Measurements from ENCODE around the gene TDRD12.
A peak's percentile ranks its signal among the peaks of the same experiment; 100 is the strongest.

The TDRD12 gene

GRCh38 chr19:32674153-32674930 is 45.2 kb upstream of the TDRD12 start:
- TF ChIP-seq CTCF (IDR thresholded peaks at IDR 0.05; ENCODE audit: low read depth, low read length): no peak
- DNase-seq: no peak
- H3K9me3 ChIP-seq (ENCODE audit: severe bottlenecking): no peaks in the 10 kb centered on the region
- H3K27ac ChIP-seq: no peak overlapping the region
- peak overlapping the region; percentile 64 for H3K4me3 ChIP-seq (ENCODE audit: low read depth, low read length)
- no peaks in the 10 kb centered on the region for H3K36me3 ChIP-seq
- H3K27me3 ChIP-seq (ENCODE audit: insufficient read depth, low read depth, severe bottlenecking): peaks cover 16% of the 10 kb centered on the region

GRCh38 chr19:32674931-32675719 is 44.4 kb upstream of the TDRD12 start, which contains the start of gene ANKRD27:
TSS of gene ANKRD27 (minus strand) at chr19:32675180. CDS start at chr19:32659015, 16,165 bp downstream.
- H3K36me3 ChIP-seq: no peaks in the 10 kb centered on the region
- no peak for TF ChIP-seq CTCF (IDR thresholded peaks at IDR 0.05; ENCODE audit: low read depth, low read length)
- no peak within 1 kb of the TSS for H3K27ac ChIP-seq
- DNase-seq: peak; percentile 97
- peaks cover 16% of the 10 kb centered on the region for H3K27me3 ChIP-seq (ENCODE audit: insufficient read depth, low read depth, severe bottlenecking)
- peak within 1 kb of the TSS; percentile 64 for H3K4me3 ChIP-seq (ENCODE audit: low read depth, low read length)
- no peaks in the 10 kb centered on the region for H3K9me3 ChIP-seq (ENCODE audit: severe bottlenecking)

- Histone ChIP-seq H3K27me3 (ENCODE audit: insufficient read depth, low read depth, severe bottlenecking) (peaks cover 16% of the 10 kb centered on the region), H3K4me3 (ENCODE audit: low read depth, low read length) (peak within 1 kb of the TSS; percentile 64), H3K36me3 (no peaks in the 10 kb centered on the region), H3K27ac (no peak within 1 kb of the TSS), H3K9me3 (ENCODE audit: severe bottlenecking) (no peaks in the 10 kb centered on the region)
- DNase-seq: peak; percentile 73
- no peak for TF ChIP-seq CTCF (IDR thresholded peaks at IDR 0.05; ENCODE audit: low read depth, low read length)
These were observed 43.8 kb upstream of the TDRD12 start, which contains the start of gene RGS9BP for GRCh38 chr19:32675720-32676185. TSS of gene RGS9BP (plus strand) at chr19:32675848. CDS start at chr19:32676264, 416 bp downstream.

- Histone ChIP-seq H3K4me3 (ENCODE audit: low read depth, low read length) (peak overlapping the region; percentile 64), H3K36me3 (no peaks in the 10 kb centered on the region), H3K9me3 (ENCODE audit: severe bottlenecking) (no peaks in the 10 kb centered on the region), H3K27ac (no peak overlapping the region), H3K27me3 (ENCODE audit: insufficient read depth, low read depth, severe bottlenecking) (peaks cover 16% of the 10 kb centered on the region)
- TF ChIP-seq CTCF (IDR thresholded peaks at IDR 0.05; ENCODE audit: low read depth, low read length): no peak
- peak; percentile 21 for DNase-seq
These were observed 43.2 kb upstream of the TDRD12 start for GRCh38 chr19:32676186-32676894.

- peaks cover 16% of the 10 kb centered on the region for H3K27me3 ChIP-seq (ENCODE audit: insufficient read depth, low read depth, severe bottlenecking)
- no peak overlapping the region; the same call in 1 of the 2 replicates for H3K27ac ChIP-seq
- DNase-seq: peak; percentile 14
- no peaks in the 10 kb centered on the region for H3K9me3 ChIP-seq (ENCODE audit: severe bottlenecking)
- TF ChIP-seq CTCF (IDR thresholded peaks at IDR 0.05; ENCODE audit: low read depth, low read length): no peak
- H3K36me3 ChIP-seq: no peaks in the 10 kb centered on the region
- H3K4me3 ChIP-seq (ENCODE audit: low read depth, low read length): peak overlapping the region; percentile 28
These were observed 42.6 kb upstream of the TDRD12 start for GRCh38 chr19:32676895-32677359.

Data from WERI-Rb-1 (cell line).